Stimulated activated CD8-positive, alpha-beta memory T cell treated with anti-CD3 and anti-CD28 coated beads, Interleukin-15, amount 100 ng/mL, for 48 hours (primary cell): ENCODE results near the gene GBX2.

ENCODE experiments used
- DNase-seq, 2 donors: peaks; one replicate each; pipeline ENCODE4 v3.0.0-alpha.2; 2020; ENCODE audit warnings: low read depth in 2 of 2

The GBX2 gene

DNA sequence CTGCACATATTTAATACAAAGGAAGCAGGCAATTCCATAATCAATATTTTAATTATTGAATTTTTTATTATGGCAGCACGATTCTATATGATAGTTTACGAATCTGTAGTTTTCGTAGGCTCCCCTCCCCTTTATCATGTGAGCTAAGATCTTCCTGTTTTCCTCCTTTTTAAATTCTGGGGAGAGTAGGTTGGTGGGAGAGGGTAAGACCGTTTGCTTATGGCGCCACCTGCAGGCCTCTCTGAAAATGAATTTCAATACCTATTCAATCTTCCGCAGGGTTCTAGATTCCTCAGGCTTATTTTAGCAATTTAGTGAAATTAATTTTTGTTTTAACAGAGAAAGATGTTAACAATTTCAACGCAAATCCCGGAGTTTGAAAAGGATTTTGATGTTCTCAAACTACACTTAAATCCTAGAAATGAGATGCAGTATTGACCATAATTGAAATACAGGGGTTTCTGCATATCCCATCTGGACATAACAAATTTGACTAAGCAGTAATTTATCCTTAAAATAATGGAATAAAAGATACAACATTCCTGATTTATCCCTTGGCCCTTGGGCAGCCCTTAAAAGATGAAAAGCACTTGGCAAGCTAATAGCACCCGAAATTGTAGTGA is 12.8 kb upstream of the GBX2 start:
- no peak for DNase-seq

DNA sequence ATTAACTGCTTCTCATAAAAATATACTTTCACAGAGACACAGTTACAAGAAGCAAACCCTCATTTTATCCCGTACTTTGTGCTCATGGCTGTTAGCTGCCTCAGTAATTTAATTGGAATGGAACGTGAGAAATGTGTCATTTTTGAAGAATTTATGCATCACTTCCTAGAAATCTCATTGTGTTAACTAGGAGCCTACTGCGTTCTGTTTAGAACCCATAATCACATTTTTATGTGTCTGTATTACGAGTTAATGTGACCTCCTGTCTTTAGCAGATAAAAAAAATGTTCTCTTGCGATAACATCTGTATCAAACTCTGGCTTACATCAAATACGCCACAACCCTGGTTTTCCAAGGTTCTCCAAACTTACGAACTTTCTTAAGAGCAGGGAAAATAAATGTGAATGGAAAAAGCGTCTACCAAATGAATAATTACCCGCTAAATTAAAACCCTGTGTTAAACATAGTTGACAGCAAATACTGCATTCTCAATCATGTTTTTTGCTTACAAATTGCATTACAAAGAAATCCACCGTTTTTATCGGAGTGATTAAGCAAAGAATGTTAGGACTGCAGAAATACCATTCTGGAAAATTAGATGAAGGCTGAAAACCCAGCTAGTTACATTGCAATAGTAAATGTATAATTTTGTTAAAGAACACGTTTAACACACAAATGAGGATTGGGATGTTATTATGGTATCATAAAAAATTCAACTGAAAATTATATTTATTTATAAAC is 12.1 kb upstream of the GBX2 start:
- DNase-seq: no peak

DNA sequence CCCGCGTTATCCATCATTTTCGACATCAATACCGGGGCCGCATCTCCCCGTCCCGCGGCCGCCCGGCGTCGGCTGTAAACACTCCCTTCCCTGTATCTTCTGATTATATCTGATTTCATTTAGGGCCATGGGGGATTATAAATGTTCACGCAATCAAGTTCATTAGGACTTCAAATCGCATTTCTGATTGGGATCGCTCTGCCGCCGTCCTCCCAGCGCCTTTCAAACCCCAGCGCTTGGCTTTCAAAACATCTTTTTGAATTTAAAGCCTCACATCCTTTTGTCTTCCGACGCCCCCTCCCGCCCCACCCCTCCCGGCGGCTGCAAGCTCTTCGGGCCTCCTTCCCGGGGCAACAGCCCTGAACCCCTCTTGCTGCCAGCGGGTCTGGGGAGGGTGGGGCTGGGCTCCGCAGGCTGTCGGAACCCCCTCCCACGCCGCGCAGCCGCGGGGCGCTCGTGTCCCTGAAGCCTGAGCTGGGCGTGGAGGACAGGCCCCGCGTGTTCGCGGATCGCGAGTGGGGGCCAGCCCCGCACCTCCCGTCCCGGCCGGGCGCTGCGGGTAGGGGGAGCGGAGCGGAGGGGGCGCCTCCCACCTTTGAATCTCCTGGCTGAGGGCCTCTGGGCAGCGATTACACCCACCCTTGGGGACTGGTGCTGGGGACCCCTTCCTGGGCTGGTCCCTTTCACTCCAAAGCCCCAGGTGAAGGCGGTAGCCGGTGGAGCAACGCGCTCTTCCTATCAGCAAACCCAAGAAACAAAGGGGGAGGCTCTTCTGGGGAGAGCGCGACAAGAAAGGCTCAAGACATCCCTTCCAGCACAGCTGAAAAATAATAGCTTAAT is 11.3 kb upstream of the GBX2 start:
- DNase-seq: no peak

DNA sequence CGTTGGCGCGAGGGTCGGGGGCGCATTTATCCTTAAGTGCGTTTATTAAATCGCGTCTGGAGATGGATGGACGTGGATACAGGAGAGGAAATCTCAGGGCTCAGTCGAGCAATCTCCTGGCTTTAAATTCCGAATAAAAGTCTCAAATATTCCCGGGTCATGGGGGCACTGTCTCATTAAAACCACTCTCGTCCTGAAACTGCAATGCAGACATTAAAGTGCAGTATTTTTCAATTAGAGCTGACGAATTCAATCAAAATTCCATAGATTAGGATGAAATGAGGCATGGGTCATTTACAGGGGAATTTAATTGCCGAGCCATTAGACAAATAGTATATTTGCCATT is 10.7 kb upstream of the GBX2 start:
- DNase-seq: no peak

DNA sequence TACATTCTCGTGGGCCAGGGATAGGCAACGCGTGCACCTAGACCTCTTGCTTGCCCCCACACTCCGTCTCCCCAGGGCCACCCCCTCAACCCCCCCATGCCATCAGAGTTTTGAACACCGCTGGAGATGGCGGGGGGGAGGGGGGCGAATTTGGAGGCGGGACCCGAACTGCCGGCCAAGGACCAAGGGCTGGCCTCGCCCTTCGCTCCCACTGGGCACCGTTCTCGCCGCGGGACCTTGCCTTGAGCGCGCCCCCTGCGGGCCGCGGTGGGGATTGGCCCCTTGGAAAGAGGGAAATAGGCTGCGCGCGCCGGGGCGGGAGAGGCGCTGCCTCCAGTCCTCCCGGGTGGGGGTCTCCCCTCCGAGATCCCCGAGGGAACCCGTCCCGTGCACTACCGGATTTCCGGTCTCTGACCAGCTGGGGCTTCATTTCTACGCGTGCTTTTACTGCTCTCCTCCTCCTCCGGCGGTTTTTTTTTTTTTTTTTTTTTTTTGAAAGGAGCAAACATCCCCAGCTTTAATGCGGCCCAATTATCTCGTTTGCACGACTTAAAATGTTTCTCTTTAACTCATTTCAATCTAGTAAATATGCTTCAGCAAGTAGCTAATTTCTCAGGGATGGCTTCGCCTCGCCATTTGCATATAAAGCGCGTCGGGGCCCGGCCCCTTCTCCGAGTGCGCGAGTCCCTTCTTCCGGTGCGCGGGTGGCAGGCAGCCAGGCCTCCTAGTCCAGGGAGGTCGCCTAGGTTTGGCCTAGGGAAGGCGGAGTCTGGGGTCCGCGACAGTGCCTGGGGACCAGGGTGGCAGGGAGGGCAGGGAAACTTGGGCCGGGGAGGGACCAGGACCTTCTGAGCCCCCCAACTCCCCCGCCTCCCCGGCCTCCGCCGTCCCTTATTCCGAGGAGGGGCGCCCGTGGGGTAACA is 10.0 kb upstream of the GBX2 start:
- peak; percentile 29 for DNase-seq

DNA sequence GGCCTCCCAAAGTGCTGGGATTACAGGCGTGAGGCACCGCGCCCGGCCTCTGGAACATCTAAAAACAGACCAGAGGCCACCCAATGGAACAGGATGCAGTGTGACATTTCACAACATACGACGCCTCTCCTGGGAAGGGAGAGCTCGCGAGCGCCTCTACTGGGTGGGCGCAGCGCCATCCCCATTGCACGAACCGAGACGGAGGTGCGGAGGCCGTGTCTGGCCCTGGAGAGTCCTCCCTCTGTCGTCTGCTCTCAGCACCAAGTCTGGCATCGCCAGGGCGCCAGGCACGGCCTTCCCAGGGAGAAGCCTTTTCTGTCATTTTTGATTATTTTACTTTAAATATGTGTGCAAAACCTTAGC is 9.4 kb upstream of the GBX2 start:
- peak; percentile 27 to 36 for DNase-seq

DNA sequence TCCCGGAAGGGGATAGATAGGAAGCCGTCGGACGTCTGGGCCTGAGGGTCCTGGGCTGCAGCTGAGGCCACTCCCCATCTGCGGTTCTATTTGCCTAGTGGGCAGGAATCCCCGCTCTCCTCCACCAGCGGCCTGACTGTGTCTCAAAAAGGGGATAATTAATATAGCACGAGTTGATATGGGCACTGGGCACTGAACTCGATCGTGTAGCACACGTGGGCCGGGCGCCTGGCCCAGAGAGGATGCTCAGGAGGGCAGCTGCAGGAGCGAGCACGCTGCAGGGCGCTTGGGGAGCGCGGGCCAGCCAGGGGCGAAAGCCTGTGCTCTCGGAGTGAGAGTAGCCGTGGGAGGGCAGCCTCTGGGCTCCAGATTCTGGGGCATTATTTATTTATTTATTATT is 8.8 kb upstream of the GBX2 start:
- no peak for DNase-seq

DNA sequence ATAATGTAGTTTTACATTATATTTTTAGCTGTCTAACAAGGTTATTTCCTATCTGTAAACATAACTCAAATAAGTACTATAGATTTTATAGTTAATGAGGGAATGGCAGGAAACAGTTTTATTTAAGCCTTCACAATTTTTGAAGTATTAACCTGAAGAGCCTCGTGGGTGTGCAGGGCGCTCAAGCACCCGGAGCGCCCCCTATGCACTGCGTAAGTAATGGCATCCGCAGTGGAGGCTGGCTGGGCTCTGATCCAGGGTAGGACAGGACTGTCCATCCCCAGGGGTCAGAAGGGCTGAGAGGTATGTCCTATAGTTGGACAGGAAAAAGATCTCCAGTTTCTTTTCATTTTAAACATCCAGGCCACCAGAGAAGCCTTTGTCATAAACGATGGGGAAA is 8.2 kb upstream of the GBX2 start:
- DNase-seq: no peak

DNA sequence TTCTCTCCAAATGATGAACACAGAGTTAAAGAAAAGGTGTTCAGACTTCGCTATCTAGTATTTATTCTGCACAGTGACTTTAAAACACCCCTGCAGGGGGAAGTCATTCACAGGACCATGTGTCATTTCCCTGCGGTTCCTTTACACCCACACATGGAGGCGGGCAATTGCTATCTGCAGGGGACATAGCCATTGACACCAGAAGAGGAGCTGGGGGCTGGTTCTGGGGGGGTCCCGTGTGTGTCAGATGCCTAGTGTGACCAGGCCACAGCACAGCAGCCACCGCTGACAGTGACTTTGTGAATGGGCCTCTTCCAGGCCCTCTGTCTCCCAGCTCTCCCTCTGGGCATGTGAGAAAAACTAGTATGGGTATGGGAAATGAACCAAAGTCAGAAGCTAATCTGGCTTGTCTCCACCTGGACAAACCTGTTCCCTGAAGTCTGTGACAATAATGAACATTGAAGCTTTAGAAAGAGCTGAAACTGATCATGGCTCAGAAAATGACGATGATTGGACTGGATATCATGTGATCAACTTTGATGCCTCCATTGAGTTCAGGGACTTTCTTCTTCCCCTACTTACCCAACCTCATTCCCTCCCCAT is 7.5 kb upstream of the GBX2 start:
- DNase-seq: no peak

DNA sequence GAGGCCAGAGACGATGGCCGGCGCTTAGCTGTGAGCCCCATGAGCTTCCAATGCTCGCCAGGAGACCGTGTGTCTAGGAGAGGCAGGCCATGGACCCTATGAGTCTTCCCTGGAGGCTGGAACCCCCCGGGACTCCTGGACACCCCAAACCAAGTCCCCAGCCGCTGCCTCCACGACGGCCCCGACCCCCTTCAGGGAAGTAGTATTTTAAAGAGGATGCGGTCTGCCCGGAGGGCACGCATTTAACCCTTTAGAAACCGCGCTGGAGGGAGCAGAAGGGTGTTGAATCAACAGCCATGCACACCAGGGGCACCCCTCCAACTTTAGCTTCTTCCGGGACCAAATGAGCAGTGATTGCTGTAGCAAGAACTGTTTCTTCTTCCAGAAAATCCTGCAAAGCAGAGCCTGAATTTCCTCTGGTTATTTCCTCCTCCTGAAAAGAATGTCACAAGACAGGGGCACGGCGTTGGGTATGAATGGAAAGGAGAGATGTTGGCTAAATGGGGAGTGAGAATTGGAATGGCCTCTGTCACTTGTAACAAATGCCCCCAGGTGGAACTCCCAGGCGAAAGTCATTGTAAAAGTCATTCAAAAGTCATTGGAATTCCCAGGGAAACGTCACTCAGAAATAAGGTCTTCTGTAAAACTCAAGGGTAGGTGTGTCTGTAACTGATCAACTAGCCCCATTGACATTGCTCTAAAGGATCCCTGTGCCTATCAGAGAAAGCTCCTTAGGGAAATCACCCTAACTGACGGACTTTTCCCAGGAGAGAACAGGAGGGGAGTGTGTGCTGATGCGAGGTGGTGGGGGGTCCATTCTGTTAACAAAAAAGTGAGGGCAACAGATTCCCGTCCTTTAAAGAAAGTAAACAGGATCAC is 5.8 kb upstream of the GBX2 start:
- no peak for DNase-seq

DNA sequence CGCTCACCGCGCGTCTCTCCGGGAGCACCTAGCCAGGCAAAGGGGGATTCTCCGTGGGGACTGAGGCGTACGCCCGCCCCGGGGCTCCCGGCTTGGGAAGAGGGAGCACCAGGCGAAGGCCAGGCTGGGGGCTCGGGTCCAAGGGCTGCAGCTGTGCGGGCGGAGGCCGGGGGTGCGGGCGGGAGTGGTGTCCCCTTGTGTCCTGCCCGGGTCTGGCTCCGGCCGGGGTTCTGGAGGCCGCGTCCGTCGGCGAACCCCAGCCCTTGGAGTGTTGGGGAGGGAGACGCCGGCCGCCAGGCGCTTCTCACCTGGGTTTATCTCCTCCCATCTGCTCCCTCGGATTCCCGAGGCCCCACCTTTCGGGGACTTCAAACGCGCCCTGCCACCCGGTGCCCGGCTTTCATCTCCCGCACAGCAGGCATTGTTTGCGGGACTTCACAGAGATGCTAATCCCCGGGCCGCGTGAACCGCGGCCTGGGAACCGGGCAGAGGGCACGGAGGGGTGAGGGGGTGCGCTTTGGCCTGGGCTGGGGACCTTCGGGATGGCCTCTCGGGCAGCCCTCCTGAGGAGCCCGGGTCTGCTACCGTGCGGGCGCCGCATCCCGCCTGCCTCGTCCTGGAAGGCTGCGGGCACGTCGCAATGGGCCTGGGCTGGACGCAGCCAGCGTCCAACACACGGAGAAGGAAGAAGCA is 5.0 kb upstream of the GBX2 start:
- DNase-seq: no peak

DNA sequence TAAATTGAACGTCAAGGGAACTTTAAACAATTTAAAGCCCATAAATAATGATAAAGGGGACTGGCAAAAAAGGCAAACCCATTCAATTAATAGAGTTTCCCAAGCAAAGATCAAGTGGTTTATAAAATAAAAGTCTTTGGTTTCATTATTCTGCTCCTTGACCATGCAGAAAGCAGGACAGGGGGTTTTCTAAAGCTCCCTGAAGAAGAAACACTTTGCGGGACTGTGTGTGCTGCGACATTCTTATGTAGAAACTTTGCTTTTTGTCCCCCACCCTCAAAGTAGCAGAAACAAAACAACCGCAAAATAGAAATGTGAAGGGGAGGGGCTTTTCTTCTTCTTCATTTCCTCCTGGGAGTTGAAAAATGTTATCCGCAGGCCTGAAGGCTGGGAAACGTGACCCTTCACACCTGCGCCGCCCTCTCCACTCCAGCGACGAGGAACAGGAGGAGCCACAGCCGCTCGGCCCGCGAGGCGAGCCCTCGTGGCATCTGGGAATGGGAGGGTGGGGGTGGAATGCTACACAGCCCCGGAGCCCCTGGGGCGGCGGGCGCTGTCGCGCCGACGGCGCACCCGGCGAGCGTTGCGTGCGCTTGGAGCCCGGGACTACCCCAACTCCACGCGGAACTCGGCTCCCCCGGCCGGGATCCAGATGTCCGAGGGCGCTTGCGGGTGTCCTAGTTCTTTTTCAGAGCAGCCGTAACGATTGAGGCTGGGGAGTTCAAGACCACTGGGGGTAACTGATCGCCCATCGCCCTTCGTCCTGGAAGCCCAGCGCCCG is 4.3 kb upstream of the GBX2 start:
- DNase-seq: no peak

DNA sequence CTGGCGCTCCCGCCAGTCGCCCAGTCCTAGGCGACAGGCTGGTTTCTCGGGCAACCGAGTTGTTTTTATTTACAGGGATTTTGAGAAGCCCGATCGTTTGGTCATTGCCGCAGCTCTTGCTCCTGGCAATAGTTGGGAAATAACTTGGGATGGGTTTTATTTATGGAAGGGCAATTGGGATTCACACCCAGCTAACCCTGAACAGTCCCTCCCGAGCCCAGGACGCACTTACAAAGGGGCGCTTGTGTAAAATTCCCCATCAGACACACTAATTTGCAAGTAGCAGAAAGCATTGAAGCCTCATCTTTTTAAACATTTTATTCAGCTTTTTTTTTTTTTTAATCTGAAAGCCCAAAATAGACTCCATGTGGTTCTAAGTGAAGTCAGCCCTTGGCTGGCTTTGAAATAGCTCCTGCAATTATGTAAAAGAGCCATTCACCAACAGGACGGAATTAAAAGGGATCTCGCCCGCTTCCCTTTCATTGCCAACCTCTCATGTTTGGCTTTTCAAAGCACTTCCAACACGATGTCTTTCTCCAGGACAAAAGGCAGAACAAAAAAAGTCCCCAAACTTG is 3.6 kb upstream of the GBX2 start:
- DNase-seq: no peak

DNA sequence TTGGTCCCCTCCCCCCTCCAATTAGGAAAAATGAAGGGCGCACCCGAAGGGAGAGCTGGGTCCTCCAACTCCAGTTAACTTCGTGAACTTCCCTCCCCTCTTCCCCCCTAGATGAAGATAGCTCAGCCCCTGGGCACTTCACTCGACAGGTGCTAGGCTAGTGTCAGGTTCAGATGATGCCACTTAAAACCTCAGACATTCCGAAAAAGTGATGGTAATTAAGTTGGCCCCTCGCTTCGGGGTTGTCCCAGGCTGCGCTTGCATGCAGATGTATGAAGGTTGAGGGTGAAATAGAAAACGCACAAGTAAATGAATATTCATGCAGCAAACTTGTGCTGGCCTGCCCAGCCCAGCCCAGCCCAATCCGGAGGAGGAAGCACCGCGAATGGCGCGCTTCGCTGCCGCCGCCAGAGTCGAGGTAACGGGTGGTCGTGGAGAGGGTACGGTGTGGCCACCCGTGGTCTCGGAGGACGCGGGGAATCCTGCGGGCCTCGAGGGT is 3.0 kb upstream of the GBX2 start:
- no peak for DNase-seq

DNA sequence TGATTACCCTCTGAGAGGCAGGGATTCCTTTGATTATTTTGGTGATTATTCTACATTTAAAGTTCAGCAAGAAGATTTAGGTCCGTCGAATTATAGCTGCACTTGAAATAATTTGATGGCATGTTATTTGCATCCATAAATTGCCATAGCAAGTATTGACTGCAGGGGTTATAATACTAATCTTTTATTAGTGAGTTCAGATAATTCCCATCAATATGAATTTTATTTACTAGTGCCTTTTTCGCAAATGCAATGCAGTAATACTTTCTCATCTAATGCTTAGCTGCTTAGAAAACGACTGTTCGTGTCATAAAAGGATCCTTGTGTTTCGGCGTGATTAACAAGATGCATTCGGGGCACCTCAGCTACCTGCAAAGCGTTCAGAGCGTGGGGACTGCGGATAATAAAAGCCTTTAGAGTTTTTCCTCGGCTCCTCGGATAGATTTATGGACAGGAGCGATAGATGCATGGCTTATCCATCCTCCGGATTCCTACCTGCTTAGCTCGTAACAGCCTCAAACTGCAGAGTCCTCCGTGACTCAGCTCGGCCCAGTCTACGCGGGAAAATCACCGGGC is 2.5 kb upstream of the GBX2 start:
- DNase-seq: no peak

DNA sequence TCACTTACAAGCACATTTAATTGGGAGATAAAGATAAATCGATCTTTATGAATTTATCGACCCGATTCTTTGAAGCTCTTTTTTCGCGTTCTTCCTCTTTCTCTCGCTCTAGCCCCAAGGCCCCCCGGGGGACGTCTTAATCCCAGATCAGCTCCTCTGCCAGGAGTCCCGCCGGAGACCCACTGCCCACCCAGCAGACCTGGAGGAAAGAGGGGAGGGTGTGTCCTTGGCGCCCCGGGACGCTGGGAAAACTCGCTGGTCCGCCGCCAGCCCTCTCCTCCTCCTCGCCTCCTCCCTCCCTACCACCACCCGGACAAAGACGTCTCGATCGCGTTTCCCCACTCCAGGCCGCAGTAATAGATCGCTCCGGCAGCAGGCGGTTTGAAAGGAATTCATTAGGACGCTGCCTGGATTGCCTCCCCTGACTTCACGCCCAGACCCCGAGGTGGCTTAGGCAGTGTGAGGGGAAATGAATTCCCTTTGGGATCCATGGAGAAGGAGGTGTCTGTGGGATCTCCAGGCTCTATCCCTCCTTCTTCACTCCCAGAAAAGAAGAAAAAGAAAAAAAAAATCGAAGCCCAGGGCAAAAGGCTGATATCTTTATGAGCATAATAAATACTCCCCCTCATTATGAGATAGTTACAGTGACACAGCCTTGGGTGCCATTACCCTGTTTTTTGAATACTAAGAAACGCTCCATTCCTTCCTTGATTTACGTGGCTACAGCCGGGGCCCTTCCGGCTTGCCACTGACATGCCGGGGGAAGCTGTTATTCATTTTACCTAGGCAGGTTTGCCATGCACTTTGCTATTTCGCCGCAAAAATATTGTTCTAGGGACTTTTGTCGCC is 1.8 kb upstream of the GBX2 start:
- no peak for DNase-seq

DNA sequence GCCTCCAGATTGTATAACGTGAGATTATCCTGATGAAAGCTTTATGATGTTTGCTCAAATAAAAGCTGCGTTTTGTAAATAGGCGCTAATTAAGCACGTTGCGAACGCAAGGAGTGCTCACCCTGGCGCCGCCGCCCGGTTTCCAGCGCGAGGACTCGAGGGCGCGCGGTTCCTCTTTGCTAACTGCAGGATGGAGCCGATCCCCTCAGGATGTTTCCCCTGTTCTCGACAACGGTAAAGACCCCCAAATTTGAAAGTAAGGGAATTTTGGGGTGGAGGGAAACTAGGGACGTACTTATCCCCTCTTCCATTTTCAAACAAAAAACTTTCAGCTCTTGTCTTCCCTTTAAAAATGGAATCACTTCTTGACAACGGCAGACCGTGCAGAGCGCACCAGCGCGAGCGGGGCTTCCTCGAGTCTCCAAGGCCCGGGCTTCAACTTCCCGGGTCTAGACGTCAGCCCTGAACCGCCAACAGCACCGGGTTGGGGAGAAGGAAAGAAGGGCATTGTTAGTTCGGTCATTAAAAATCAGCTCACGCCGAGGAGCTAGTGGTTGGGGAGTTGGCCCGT is 1.1 kb upstream of the GBX2 start:
- DNase-seq: no peak
